ENCODE results near the gene IRF8.

The IRF8 gene

GRCh38 chr16:85960486-85961046 lies 61.6 kb downstream of the IRF8 start:
- DNase-seq (no peak), ATAC-seq (ENCODE audit: insufficient read depth, low read depth) (no peak)
- Histone ChIP-seq H3K27ac (ENCODE audit: low read length) (no peak overlapping the region), H3K9ac (ENCODE audit: low read depth, low read length) (no peak overlapping the region), H3K27me3 (ENCODE audit: insufficient read depth, low read length, poor library complexity) (no peaks in the 10 kb centered on the region), H3K4me2 (ENCODE audit: insufficient read depth, low read length) (no peak overlapping the region), H3K79me2 (ENCODE audit: insufficient read depth, low read length) (no peaks in the 10 kb centered on the region), H3K36me3 (ENCODE audit: insufficient read depth, low read length) (no peaks in the 10 kb centered on the region), H3K4me1 (ENCODE audit: insufficient read depth, low read length) (no peaks in the 10 kb centered on the region), H2AFZ (ENCODE audit: low read depth, low read length) (no peak overlapping the region), H4K20me1 (ENCODE audit: insufficient read depth, low read length) (no peaks in the 10 kb centered on the region), H3K9me3 (ENCODE audit: insufficient read depth, low read length, severe bottlenecking) (no peaks in the 10 kb centered on the region), H3K4me3 (ENCODE audit: low read depth in 1 of 2, low read length in 2 of 2) (no peak overlapping the region)
- TF ChIP-seq CTCF (IDR thresholded peaks at IDR 0.05; ENCODE audit: borderline replicate concordance, extremely low read depth, low read length, poor library complexity, severe bottlenecking) (no peak), EZH2 (IDR thresholded peaks at IDR 0.05; ENCODE audit: borderline replicate concordance, low read depth, low read length, severe bottlenecking) (no peak)

GRCh38 chr16:85961988-85962915 lies 63.3 kb downstream of the IRF8 start:
- Histone ChIP-seq H3K36me3 (ENCODE audit: insufficient read depth, low read length) (no peaks in the 10 kb centered on the region), H3K4me2 (ENCODE audit: insufficient read depth, low read length) (no peak overlapping the region), H3K9me3 (ENCODE audit: insufficient read depth, low read length, severe bottlenecking) (no peaks in the 10 kb centered on the region), H3K79me2 (ENCODE audit: insufficient read depth, low read length) (no peaks in the 10 kb centered on the region), H3K4me3 (ENCODE audit: low read depth in 1 of 2, low read length in 2 of 2) (no peak overlapping the region), H2AFZ (ENCODE audit: low read depth, low read length) (no peak overlapping the region), H4K20me1 (ENCODE audit: insufficient read depth, low read length) (no peaks in the 10 kb centered on the region), H3K9ac (ENCODE audit: low read depth, low read length) (no peak overlapping the region), H3K27ac (ENCODE audit: low read length) (no peak overlapping the region), H3K4me1 (ENCODE audit: insufficient read depth, low read length) (no peaks in the 10 kb centered on the region), H3K27me3 (ENCODE audit: insufficient read depth, low read length, poor library complexity) (no peaks in the 10 kb centered on the region)
- ATAC-seq (ENCODE audit: insufficient read depth, low read depth) (no peak), DNase-seq (no peak)
- no peak for TF ChIP-seq EZH2 (IDR thresholded peaks at IDR 0.05; ENCODE audit: borderline replicate concordance, low read depth, low read length, severe bottlenecking)
- TF ChIP-seq CTCF (IDR thresholded peaks at IDR 0.05; ENCODE audit: borderline replicate concordance, extremely low read depth, low read length, poor library complexity, severe bottlenecking): no peak

GRCh38 chr16:85963753-85964285 lies 64.9 kb downstream of the IRF8 start:
- Histone ChIP-seq H3K27me3 (ENCODE audit: insufficient read depth, low read length, poor library complexity) (no peaks in the 10 kb centered on the region), H3K79me2 (ENCODE audit: insufficient read depth, low read length) (no peaks in the 10 kb centered on the region), H4K20me1 (ENCODE audit: insufficient read depth, low read length) (no peaks in the 10 kb centered on the region; the same call in 1 of the 2 replicates), H3K9ac (ENCODE audit: low read depth, low read length) (no peak overlapping the region), H3K36me3 (ENCODE audit: insufficient read depth, low read length) (no peaks in the 10 kb centered on the region), H3K4me3 (ENCODE audit: low read depth in 1 of 2, low read length in 2 of 2) (no peak overlapping the region), H3K27ac (ENCODE audit: low read length) (no peak overlapping the region), H3K4me2 (ENCODE audit: insufficient read depth, low read length) (no peak overlapping the region), H2AFZ (ENCODE audit: low read depth, low read length) (no peak overlapping the region), H3K4me1 (ENCODE audit: insufficient read depth, low read length) (no peaks in the 10 kb centered on the region), H3K9me3 (ENCODE audit: insufficient read depth, low read length, severe bottlenecking) (no peaks in the 10 kb centered on the region)
- TF ChIP-seq CTCF (IDR thresholded peaks at IDR 0.05; ENCODE audit: borderline replicate concordance, extremely low read depth, low read length, poor library complexity, severe bottlenecking) (no peak), EZH2 (IDR thresholded peaks at IDR 0.05; ENCODE audit: borderline replicate concordance, low read depth, low read length, severe bottlenecking) (no peak)
- DNase-seq (no peak), ATAC-seq (ENCODE audit: insufficient read depth, low read depth) (no peak)
